Measurements from ENCODE around the gene CHAF1A.

DNA sequence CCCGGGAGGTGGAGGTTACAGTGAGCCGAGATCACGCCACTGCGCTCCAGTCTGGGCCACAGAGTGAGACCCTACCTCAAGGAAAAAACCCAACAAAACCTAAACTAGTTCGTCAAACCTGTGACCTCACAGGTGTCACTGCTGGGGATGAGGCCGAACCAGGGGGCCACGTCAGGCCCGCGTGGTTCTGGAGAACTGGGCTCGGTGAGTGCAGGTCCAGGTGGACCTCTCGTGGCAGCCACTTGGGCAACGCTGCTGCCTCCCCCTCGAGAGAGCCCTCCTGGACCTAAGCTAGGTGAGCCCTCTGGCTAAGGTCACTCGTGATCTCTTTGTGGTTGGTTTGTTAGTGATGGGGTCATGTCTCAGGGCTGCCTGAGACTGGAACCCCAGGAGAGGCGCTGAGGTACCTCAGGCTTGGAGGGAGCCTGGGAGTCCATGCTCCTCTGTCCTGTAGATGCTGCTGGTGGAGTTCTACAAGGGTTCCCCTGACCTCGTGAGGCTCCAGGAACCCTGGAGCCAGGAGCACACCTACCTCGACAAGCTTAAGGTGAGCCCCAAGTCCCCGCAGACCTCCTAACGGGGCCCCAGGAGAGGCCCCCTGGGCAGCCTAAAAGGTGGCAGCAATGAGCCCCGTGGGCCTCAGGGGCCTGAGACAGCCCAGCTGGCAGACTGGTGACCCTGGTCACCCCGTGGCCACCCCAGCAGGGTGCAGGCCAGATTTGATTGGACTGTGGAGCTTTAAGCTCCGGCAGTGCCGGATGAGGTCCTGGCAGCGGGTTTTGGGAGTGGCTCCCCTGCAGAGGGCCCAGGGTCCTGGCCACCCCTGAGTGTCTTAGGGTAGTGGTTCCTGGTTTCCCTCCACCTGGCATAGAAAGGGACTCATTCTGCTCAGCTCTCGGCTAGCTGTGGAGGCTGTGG lies 43.5 kb upstream of the CHAF1A start:
- TF ChIP-seq CTCF (IDR thresholded peaks at IDR 0.05) (no peak), POLR2A (IDR thresholded peaks at IDR 0.05) (no peak)
